ENCODE data around the gene OFD1. TPM values are rescaled to one million over a fixed set of nuclear protein-coding genes. Genes with fewer than 3 reads are reported as not detected.

OFD1 gene
- polyA plus RNA-seq, 1 of the 3 experiments (the other 2 are of a cell fraction), result 13.4 TPM

DNA sequence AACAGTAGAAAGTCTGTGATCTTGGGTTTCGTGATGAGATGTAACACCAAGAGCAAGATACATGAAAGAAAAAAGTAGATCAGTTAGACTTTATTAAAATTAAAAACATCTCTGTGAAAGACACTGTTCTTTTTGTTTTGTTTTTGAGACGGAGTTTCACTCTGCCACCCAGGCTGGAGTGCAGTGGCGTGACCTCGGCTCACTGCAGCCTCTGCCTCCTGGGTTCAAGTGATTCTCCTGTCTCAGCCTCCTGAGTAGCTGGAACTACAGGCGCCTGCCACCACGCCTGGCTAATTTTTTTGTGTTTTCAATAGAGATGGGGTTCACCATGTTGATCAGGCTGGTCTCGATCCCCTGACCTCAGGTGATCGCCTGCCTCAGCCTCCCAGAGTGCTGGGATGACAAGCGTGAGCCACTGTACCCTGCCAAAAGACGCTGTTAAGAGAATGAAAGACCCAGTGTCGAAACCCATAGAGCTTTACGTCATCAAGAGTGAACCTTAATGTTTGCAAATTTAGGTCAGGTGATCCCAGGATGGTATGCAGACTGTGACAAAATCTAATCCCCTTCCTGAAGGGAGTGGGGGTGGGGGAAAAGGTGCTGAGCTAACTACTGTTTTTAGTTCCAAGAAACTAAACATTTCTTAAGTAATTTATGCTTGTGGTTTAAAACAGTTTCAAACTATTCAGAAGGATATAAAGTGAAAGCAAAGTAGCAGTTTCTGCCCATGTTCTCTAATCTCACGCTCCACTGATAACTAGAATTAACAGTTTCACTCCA is 8.0 kb downstream of the OFD1 start:
- ChIA-PET CTCF (no interaction called here), POLR2A (no interaction called here)
- Histone ChIP-seq H3K36me3 (replicated peaks in 1 of 2; ENCODE audit: control insufficient read depth in 1 of 2, insufficient read depth in 2 of 2, low read length in 1 of 2) (peaks cover 52 to 57% of the 10 kb centered on the region in 2 experiments), H3K9me2 (no peaks in the 10 kb centered on the region), H3K4me3 (ENCODE audit: low read depth in 2 of 2, low read length in 1 of 2) (no peak overlapping the region), H4K20me1 (ENCODE audit: insufficient read depth) (no peaks in the 10 kb centered on the region), H3K4me2 (no peak overlapping the region), H3K9me3 (no peaks in the 10 kb centered on the region), H3K9ac (no peak overlapping the region), H3K4me1 (ENCODE audit: control insufficient read depth in 1 of 2, insufficient read depth in 2 of 2, low read depth in 1 of 2, low read length in 1 of 2) (no peaks in the 10 kb centered on the region), H3F3A (replicated peaks; ENCODE audit: insufficient read depth) (no peaks in the 10 kb centered on the region), H3K27ac (ENCODE audit: low read depth in 2 of 2, low read length in 1 of 2) (no peak overlapping the region), H2AFZ (ENCODE audit: low read depth) (no peak overlapping the region), H3K27me3 (ENCODE audit: insufficient read depth) (no peaks in the 10 kb centered on the region), H3K79me2 (ENCODE audit: insufficient read depth) (no peaks in the 10 kb centered on the region)
- 96% methylated on average over 13 of the region's 13 CpGs for WGBS (ENCODE audit: low lambda C conversion rate)
- no peak for DNase-seq
- TF ChIP-seq NFIC (IDR thresholded peaks at IDR 0.05; ENCODE audit: borderline replicate concordance) (no peak), RFX5 (IDR thresholded peaks at IDR 0.05; ENCODE audit: low read length) (no peak), RCOR1 (IDR thresholded peaks at IDR 0.05; ENCODE audit: low read length) (no peak), JUND (IDR thresholded peaks at IDR 0.05) (no peak), TEAD4 (IDR thresholded peaks at IDR 0.05; ENCODE audit: borderline replicate concordance, insufficient read depth) (no peak), TAF1 (IDR thresholded peaks at IDR 0.05; ENCODE audit: borderline replicate concordance, low read depth, low read length) (no peak), SIN3A (IDR thresholded peaks at IDR 0.05; ENCODE audit: borderline replicate concordance, low read depth, low read length) (no peak), MXI1 (IDR thresholded peaks at IDR 0.05; ENCODE audit: low read depth, low read length) (no peak), FOSL2 (IDR thresholded peaks at IDR 0.05; ENCODE audit: borderline replicate concordance, low read depth) (no peak), FOXJ3 (CRISPR knock-in tag; IDR thresholded peaks at IDR 0.05) (no peak), USF1 (IDR thresholded peaks at IDR 0.05; ENCODE audit: borderline replicate concordance, low read depth) (no peak), EZH2phosphoT487 (IDR thresholded peaks at IDR 0.05; ENCODE audit: borderline replicate concordance, low read depth) (no peak), MEF2A (IDR thresholded peaks at IDR 0.05; ENCODE audit: borderline replicate concordance, low read depth) (no peak), CTCF (IDR thresholded peaks at IDR 0.05) (no peak), IRF3 (IDR thresholded peaks at IDR 0.05; ENCODE audit: low read depth, low read length) (no peak), GABPA (IDR thresholded peaks at IDR 0.05; ENCODE audit: low read depth) (no peak), CHD2 (IDR thresholded peaks at IDR 0.05; ENCODE audit: low read length, partially characterized antibody) (no peak)
- TF ChIP-seq, protein P1, sequence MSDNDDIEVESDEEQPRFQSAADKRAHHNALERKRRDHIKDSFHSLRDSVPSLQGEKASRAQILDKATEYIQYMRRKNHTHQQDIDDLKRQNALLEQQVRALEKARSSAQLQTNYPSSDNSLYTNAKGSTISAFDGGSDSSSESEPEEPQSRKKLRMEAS (IDR thresholded peaks at IDR 0.05; ENCODE audit: low read depth), result no peak
- TF ChIP-seq, protein P2, sequence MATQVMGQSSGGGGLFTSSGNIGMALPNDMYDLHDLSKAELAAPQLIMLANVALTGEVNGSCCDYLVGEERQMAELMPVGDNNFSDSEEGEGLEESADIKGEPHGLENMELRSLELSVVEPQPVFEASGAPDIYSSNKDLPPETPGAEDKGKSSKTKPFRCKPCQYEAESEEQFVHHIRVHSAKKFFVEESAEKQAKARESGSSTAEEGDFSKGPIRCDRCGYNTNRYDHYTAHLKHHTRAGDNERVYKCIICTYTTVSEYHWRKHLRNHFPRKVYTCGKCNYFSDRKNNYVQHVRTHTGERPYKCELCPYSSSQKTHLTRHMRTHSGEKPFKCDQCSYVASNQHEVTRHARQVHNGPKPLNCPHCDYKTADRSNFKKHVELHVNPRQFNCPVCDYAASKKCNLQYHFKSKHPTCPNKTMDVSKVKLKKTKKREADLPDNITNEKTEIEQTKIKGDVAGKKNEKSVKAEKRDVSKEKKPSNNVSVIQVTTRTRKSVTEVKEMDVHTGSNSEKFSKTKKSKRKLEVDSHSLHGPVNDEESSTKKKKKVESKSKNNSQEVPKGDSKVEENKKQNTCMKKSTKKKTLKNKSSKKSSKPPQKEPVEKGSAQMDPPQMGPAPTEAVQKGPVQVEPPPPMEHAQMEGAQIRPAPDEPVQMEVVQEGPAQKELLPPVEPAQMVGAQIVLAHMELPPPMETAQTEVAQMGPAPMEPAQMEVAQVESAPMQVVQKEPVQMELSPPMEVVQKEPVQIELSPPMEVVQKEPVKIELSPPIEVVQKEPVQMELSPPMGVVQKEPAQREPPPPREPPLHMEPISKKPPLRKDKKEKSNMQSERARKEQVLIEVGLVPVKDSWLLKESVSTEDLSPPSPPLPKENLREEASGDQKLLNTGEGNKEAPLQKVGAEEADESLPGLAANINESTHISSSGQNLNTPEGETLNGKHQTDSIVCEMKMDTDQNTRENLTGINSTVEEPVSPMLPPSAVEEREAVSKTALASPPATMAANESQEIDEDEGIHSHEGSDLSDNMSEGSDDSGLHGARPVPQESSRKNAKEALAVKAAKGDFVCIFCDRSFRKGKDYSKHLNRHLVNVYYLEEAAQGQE (IDR thresholded peaks at IDR 0.05; ENCODE audit: low read depth, low read length), result no peak
